ENCODE results near the gene MAN1A2.

DNA sequence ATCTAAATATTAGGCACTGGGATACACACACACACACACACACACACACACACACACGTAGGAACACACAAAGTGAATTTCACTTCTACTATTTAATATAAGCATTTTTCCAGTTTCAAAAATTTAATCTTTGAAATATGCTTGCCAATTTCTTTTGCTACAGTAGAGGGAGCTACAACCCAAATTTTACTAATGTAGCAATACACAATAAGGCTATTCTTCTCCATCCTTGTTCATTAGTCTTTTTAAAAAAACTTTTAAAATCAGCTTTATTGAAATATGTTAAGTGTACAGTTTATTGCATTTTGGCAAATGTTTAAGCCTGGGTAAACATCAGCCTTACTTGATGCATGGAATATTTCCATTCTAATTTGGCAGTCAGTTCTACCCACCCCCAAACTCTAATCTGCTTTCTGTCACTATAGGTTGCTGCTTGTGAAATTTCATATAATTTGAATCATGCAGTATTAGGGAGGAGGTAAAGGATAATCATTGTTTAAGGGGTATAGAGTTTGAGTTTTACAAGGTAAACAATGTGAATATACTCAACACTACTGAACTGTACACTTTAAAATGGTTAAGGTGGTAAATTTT lies 145.6 kb downstream of the MAN1A2 start:
- TF ChIP-seq, protein P1, sequence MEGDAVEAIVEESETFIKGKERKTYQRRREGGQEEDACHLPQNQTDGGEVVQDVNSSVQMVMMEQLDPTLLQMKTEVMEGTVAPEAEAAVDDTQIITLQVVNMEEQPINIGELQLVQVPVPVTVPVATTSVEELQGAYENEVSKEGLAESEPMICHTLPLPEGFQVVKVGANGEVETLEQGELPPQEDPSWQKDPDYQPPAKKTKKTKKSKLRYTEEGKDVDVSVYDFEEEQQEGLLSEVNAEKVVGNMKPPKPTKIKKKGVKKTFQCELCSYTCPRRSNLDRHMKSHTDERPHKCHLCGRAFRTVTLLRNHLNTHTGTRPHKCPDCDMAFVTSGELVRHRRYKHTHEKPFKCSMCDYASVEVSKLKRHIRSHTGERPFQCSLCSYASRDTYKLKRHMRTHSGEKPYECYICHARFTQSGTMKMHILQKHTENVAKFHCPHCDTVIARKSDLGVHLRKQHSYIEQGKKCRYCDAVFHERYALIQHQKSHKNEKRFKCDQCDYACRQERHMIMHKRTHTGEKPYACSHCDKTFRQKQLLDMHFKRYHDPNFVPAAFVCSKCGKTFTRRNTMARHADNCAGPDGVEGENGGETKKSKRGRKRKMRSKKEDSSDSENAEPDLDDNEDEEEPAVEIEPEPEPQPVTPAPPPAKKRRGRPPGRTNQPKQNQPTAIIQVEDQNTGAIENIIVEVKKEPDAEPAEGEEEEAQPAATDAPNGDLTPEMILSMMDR (IDR thresholded peaks at IDR 0.05), result peak in 4 of 7 experiments; percentile 33 to 49 (median 42)
- no peak for TF ChIP-seq EP300 (IDR thresholded peaks at IDR 0.05)
